NCI-H345 (cell line): ENCODE results near the gene LDLRAD4.

ENCODE experiments used
- DNase-seq: peaks from one replicate; lab custom pipeline; 2025; lab: John Stamatoyannopoulos, UW

Gene LDLRAD4

DNA sequence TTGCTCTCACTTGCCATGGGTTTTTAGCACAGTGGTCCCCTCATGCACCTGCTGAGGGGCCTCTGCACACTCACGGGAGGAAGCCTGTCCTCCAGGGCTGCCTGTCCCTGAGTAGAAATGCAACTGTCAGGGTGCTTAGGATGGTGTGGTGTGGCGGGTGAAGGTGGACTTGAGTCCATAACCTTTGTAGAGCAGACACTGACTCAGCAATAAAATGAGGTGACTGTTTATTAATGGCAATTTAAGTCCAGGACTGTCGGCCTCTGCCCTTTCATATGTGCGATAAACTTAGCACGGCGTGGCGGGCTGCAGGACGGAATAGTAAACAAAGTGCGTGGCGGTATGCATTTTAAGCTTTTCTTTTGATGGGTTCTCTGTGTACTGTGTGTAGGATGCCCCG is 188.2 kb downstream of the LDLRAD4 start:
- DNase-seq, result no peak

DNA sequence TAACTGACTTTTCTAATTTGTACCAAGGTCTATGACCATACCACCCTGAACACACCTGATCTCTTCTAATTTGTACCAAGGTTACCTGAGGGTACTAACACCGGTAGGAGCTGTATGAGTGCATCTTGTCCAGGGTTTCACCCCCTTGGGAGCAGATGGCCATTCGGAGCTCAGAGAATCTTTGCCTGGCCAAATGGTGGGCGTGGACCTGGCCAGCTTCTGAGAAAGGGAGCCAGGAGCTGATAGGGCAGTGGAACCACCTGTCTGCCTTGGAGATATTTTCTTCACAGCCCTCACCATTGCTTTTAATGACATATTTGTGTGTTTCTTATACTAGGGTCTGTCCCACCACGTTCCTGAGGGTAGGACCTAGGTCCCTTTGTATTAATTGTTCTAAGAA is 188.9 kb downstream of the LDLRAD4 start:
- DNase-seq, result no peak

DNA sequence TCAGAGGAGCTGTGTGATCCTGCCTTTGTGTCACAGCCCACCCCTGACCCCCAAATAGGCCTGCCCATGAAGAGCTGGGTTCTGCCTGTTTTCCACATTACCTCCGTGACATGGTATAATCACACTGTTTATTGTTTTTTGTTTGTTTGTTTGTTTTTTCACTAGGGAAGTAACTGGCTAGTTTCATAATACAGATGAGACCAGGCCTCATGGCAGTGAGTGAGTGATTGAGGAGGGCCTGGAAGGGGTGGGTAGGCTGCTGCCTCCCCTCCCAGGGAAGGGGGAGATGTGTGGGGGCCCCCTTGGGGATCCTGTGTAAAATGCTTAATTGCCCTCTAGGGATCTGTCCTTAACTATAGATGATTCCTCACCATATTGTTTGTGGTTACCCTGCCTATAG is 190.5 kb downstream of the LDLRAD4 start:
- DNase-seq, result no peak

DNA sequence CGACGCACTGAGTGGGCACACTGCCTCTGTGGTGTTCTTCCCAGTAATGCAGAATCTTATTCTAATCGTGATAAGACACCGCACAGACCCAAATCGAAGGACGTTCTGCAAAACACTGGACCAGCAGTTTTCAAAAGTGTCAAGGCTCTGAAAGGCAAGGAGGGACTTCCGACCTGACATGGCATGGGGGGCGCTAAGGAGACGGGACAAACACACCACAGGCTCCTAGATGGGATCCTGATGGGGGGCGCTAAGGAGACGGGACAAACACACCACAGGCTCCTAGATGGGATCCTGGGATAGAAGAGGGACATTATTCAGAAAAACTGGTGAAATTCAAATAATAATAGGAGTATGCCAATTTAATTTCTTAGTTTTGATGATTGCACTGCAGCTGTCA is 191.4 kb downstream of the LDLRAD4 start:
- DNase-seq, result no peak

DNA sequence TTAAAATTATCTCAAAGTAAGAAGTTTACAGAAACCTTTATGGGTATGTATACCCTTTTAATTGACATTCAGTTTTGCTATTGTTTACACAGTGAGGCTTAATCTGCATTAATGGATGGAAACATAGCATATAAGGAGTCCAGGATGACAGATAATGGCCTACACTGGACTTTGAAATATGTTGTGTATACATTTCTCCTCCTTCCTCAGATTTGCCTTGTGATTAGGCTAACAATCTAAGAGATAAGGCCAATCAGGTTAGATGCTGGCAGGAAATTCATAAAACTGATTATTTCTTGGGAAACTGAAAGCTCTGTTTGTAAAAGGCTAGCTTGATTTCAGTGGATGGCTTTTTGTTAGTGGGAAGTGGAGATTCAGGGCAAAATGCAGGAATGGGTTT is 191.9 kb downstream of the LDLRAD4 start:
- DNase-seq, result no peak

DNA sequence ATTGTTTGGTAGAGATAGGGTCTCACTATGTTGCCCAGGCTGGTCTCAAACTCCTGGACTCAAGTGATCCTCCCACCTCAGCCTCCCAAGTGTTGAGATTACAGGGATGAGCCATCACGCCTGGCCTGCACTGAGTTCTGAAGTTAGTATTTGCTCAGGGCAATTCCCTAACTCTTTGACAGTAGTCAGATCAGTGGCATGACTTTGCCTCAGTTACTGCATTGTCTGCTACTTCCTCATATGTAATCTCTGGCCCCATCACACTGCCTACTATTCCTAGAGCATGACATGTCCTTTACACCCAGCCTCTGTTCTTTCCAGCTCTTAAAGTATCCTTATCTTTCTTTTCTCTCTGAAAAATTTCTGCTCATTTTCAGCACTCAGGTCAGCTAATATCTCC is 193.5 kb downstream of the LDLRAD4 start:
- no peak for DNase-seq

DNA sequence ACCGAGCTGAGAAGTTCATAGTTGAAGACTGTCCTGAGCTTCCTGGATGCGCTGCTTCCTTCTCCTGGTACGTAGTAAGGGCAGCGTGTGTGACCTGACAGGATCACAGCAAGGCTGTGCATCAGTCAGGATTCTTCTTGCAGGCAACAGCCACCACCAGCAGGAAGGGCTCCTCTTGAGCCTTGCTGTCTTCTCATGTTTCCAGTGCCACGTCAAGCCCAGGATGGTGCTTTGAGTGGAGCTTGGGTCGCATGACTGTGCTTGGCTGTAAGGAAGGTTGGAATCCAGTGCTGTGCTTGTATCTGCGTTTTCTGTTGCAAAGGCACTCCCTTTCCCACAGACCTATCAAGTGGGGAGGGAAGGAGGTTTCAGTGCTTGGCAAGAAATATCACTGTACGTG is 194.3 kb downstream of the LDLRAD4 start:
- DNase-seq, result no peak

DNA sequence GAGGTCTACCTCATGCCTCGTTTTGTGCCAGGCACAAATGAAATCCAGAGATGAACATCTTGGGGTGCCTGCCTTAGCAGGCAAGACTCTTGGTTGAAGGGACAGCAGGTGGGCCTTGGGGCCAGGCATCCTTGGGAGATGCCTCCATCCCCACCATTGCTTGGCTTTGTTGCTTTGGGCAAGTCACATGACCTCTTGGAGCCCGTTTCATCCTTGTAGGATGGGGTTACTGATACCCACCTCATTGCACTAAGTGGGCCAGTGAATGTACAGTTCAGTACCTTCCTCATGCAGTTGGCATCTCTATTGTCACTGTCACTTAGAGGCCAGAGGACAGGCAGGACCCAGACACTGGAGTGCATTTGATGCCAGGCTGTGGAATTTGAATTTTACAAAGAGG is 195.5 kb downstream of the LDLRAD4 start:
- DNase-seq, result no peak

DNA sequence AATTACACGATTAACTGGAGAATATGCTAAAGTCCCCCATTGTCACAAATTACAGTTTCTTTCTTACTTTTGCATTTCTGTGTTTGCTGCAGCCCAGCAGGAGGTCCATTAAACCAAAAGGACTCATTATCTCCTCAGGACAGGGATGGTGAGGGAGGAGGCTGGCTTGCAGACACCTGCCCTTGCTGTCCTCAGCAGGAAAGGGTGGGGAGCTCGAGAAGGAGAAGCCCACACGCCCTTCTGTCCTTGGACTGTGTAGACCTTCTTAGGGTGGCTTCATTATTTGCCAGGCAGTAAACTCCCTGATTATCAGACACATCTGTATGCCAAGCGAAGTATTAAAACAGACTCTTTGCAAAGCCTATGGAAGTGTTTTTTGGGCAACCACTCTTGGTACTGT is 196.0 kb downstream of the LDLRAD4 start:
- DNase-seq, result no peak

DNA sequence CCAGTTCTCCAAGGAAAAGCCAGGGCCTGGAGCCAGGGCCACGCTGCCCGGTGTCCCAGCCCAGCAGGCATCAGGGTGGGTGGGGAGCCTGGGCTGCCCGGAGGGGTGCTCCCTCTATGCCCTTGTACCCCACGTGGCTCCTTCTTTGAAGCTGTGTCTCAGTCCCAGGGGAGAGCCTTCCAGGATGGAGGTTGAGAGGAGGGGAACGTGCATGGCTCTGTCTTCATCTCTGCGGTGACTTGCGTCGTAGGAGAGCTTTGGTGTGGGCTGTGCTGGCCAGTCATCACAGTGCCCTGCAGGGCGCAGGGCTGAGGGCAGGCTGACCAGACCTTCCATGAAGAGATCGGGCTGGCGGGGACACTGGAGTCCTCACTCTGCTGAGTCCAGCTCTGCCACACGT is 197.2 kb downstream of the LDLRAD4 start:
- no peak for DNase-seq

DNA sequence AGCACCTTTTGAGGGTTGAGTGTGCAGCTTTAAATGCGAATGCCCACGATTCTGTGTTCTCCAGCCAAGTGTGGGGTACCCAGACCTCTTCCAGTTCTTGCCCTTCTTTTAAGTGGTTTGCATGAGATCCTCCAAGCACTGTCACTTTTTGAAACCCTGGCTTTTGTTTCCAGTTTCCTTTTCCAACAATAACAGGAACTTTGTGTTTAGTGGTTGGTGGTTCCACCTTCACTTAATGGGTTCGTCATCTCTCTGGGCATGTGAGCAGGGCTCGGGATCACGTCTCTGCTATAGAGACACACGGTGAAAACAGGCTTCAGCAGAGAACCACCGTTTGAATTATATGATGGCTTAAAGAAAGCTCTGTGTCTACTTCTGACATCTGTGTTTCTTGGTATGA is 197.6 kb downstream of the LDLRAD4 start:
- DNase-seq, result no peak

DNA sequence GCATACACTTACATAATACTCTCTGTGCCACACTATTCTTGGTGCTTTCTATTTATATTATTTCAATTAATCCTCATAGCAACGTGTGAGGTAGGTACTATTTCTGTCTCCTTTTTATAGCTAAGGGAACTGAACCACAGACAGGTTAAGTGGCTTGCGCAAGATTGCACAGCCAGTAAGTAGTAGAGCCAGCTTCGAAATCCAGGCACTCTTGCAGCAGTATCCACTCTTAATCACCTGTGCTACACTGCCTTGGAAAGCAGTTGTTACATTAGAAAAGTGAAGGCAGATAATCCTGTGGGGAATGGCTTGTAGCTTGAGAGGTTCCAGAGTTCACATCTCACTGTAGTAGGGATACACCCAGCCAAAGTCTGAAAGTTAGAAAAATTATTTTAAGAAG is 198.3 kb downstream of the LDLRAD4 start:
- DNase-seq, result no peak

DNA sequence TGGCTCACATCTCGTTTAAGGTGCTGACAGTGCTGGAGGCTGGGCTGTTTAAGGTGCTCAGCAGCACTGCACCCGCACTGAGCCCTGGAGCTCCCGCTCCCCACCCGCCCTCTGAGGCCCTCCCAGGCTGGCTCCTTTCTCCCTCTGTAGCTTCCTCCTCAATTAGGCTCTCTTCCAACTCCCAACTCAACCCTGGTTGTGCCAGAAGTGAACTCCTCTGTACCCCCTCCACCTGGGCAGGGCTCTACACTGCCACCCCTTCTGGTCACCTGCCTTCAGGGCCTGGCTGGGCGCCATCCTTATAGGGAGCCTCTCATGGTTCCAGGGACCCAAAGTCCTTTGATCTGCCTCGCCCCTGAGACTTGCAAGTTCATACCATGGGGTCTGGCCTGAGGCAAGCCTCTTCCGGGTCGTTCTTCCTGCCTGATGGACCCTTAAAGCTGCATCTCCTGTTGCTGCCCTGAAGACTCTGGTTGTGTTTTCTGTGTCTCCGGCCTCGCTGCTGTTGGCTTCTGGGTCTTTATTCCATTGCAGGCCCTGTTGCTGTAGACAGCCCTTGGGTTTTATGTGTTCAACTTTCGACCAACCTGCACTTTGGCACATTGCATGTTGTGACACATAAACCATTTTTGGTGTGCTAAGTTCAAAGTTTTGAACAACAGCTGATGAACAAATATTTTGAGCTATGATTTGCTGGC is 199.6 kb downstream of the LDLRAD4 start:
- no peak for DNase-seq

DNA sequence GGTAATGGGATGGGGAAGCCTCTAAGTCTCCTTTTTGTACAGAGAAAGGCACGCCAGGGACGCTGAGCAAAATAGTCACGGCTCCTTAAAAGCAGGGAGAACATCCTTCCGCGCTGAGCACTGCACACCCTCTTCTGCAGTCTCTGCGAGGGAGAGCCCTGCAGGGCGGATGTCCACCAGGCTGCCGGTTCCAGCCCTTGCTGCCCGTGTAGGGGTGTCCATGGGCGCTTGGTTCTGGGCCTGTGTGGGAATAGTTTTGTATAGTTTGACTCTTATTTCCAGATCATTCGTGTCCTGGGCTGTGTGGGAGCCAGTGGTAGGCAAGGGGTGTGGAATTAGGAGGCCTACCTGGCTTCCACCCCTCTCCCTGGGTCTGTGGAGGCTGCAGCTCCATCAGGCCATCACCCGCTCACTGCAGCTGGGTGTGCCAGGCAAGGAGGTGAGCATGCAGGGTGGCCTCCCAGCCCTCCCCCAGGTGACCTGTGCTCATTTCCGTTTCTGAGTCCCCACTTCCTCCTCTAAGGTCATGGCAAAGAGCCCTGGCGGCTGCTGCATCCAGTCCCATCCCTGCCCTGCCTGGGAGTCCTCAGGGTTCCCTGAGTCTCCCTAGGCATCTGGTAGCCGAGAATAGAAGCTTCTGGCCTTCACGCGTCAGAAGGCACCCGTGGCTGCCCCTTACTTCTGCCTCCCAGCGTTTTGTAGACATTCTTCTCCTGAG is 202.6 kb downstream of the LDLRAD4 start:
- DNase-seq, result no peak

DNA sequence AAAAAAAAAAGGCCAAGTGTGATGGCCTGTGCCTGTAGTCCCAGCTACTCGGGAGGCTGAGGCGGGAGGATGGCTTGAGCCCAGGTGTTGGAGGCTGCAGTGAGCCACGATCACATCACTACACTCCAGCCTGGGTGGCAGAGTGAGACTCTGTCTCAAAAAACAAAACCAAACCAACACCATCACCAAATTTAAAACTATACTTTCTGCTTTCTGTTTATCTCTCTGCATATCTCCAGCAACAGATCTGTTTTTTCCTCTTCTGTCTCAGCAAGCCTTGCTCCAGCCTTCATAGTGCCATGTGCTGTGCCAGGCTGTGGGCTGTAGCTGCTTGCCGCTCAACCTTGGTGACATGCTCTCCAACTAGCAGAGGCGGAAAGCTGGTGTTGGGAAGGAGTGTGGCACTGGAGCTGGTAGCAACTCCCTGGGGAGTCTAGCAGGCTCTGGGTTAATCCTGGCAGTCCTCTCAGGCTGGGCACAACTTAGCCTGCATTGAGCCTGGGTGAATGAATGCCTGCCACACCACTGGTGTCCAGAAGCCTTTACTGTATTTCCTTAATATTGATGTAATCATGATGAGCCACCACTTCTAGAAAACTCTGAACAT is 204.1 kb downstream of the LDLRAD4 start:
- DNase-seq, result no peak

DNA sequence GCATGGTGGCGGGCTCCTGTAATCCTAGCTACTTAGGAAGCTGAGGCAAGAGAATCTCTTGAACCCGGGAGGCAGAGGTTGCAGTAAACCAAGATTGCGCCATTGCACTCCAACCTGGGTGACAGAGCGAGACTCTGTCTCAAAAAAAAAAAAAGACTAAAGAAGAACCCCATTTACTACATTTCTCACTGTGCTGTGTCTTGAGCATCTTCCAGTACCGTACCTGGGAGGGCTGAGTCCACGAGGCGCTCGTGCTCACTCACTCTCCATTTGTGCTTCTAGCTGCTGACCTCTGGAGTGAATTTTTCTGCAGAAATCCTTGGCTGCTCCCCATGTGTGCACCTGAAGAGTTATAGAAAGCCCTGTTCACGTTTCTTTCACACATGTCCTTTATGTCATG is 204.8 kb downstream of the LDLRAD4 start:
- no peak for DNase-seq

DNA sequence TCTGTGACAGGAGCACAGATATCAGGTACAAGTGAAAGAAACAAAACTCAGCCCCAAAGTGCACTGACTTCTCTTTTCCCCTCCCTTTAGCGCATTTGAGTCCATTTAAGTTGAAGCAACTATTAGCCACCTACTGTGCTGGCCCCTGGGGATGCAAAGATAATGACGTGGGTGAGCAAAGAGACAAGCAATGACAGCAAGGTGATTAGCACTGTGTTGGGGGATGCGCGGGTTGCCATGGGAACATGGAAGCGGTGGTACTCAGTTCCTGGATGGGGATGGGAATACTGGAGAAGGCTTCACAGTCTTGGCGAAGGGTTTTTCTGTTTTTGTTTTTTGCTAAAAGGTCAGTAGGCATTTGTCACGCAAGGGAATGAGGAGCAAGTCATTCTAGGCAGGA is 205.8 kb downstream of the LDLRAD4 start:
- no peak for DNase-seq

DNA sequence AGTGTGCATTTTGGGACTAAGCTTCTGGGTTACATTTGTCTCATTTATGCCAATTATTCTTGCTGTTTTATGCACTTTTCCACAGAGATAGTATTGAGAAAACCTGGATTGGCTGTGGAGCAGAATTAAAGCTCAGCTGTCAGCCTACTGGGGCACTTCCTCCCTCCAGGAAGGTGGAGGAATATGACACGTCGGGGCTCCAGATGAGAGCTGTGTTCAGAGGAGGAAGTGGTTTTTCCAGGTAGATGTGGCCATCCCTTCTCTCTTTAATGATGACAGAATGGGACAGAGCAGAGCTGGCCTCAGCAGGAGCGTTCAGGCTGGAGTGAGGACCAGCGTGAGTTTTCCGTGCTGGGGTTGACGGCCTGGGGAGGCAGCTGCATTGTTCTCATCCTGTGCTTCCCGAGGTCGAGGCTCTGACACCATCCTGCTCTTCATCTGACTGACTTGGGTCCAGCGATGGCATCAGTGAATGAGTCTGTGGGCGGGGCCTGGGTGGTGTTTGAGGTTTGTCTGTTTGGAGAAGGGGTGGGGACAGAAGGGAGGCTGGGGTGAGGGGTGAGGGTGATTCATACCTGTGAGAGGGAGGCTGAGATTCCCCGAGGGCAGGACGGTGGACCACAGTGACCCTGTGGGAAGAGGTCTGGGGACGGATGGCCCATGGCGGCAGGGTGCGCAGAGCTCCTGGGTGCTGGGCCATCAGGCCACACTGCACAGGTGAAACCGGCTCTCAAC is 207.0 kb downstream of the LDLRAD4 start:
- DNase-seq, result no peak

DNA sequence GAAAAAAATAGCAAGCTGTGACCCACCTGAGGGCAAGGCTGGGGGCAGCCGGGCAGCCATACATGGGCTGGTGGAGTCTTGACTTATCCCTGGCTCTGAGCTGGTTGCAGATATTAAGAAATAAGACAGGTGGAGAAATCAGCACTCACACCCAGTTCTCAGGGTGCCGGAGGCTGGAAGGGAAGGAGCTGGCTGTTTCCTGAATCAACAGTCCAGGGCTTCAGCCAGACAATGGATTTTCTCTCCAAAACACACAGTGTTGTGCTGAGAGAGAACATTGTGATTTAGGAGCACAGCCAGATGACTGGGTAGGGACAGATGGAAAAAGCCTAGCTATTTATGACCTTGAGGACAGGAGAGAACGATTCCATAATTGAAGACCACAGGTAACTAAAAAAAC is 208.8 kb downstream of the LDLRAD4 start:
- DNase-seq, result no peak

DNA sequence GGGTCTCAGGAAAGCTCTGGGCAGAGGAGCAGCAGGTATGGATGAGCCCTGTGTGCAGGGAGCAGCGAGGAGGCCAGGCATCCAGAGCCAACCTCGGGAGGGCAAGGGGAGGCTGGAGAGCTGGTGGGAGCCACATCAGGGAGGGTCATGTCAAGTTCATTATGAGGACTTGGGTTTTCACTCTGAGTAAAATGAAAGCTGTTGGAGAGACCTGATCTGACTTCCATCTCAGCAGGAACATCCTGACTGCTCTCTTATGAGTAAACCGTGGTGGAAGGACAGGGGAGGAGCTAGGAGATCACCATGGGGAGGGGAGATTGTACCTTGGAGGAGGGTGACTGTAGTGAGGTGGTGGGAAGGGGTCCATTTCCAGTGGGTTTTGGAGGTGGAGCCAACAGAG is 209.8 kb downstream of the LDLRAD4 start:
- DNase-seq, result no peak

DNA sequence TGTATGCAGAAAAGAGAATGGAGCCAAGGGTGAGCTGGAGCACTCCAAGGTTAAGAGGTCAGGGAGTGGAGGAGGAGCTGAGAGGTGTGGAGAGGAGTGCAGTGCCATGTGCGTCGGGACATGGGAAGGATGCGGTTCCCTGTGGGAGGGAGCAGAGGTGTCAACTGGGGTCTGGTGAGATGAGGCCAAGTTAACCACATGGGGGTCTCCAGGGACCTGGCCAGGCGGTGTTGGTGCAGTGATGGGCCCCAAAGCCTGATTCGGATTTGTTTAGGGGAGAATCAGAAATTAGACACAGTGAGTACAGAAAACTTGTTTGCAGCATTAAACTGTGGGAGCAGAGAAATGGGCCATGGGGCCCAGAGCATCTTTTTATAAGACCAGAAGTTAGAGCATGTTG is 210.5 kb downstream of the LDLRAD4 start:
- no peak for DNase-seq

DNA sequence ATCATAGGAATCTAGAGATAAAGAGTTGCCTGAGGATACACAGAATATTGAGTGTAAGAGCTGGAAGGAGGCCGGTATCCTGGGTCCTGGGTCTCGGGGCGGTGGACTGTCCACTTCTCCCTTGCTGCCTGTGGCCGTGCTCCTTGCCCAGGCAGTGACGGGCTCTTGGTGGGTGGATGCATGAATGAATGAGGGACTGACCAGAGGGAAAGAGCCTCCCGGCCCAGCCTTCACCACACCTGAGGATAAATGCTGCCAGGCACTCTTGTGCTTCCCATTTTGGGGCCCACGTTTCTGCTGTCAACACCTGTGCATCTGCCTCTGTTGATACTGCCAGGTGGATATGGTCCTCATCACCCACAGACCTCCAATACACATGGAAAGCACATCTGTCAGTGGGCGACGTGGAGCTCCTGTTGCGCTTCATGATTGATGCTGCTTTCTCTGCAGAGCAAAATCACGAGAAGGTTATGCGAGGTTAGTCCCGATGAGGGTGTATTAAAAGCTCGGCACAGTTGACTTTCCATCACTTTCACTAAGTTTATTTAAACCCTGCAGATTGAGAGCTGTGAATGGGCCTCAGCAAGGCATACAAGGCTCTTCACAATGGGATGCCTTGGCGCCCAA is 211.4 kb downstream of the LDLRAD4 start:
- DNase-seq, result no peak
